Endometrial microvascular endothelial cells (primary cell): ENCODE results near the gene KIF5A. TPM values are rescaled to one million over a fixed set of nuclear protein-coding genes. Genes with fewer than 3 reads are reported as not detected.
"Not testable (repeated sequence)": the region's sequence is repeated elsewhere in the genome, so short reads cannot be mapped to it uniquely, and the experiment has no call there.

Source experiments
- in situ Hi-C: cut with HindIII; loops from 2 replicates; pipeline ENCODE4 v1.10.0; 2017; ENCODE audit warnings: low sequenced_read_pairs, low pct_unique_long_range_greater_than_20kb; ENCODE audit errors: inconsistent ontology term
- total RNA-seq: library from RNA; depleted of rRNA; stranded (reverse); fragments of >200 nt; gene quantifications from one replicate; pipeline ENCODE4 v1.2.3, GENCODE V29; 2015; ENCODE audit errors: inconsistent ontology term

KIF5A gene
- total RNA-seq, 1 donor from 2014 or later, result not detected

GRCh38 chr12:57611827-57612710 is 62.2 kb downstream of the KIF5A start:
- in situ Hi-C loops, result no loop called here

GRCh38 chr12:57612711-57613426 is 63.0 kb downstream of the KIF5A start:
- in situ Hi-C loops, result no loop called here

GRCh38 chr12:57613427-57614109 is 63.7 kb downstream of the KIF5A start:
- in situ Hi-C loops, result no loop called here

- in situ Hi-C loops, result no loop called here
These were observed 64.5 kb downstream of the KIF5A start for GRCh38 chr12:57614178-57614947.

GRCh38 chr12:57614948-57615500 is 65.2 kb downstream of the KIF5A start:
- in situ Hi-C loops, result no loop called here

GRCh38 chr12:57615637-57616036 is 65.8 kb downstream of the KIF5A start:
- in situ Hi-C loops, result no loop called here

GRCh38 chr12:57616383-57617101 is 66.7 kb downstream of the KIF5A start:
- in situ Hi-C loops, result no loop called here

GRCh38 chr12:57617942-57618341 is 68.1 kb downstream of the KIF5A start:
- in situ Hi-C loops, result no loop called here

GRCh38 chr12:57618431-57618830 is 68.6 kb downstream of the KIF5A start:
- in situ Hi-C loops, result not testable (repeated sequence)

GRCh38 chr12:57618966-57619433 is 69.2 kb downstream of the KIF5A start:
- in situ Hi-C loops, result no loop called here

GRCh38 chr12:57619434-57620244 is 69.8 kb downstream of the KIF5A start:
- in situ Hi-C loops, result no loop called here

- in situ Hi-C loops, result no loop called here
These were observed 70.5 kb downstream of the KIF5A start for GRCh38 chr12:57620245-57620935.

- in situ Hi-C loops, result no loop called here
These were observed 71.2 kb downstream of the KIF5A start for GRCh38 chr12:57620936-57621496.

GRCh38 chr12:57621497-57622292 is 71.9 kb downstream of the KIF5A start:
- in situ Hi-C loops, result no loop called here
